Stimulated activated CD8-positive, alpha-beta memory T cell treated with anti-CD3 and anti-CD28 coated beads, Interleukin-2, amount 100 ng/mL, for 1 hour (primary cell): ENCODE measurements around the gene CCDC183.
"Not testable (repeated sequence)": the region's sequence is repeated elsewhere in the genome, so short reads cannot be mapped to it uniquely, and the experiment has no call there.

ENCODE experiments used
- DNase-seq, 2 donors: peaks; one replicate each; pipeline ENCODE4 v3.0.0-alpha.2; 2020; ENCODE audit warnings: low read depth in 2 of 2

Gene CCDC183

GRCh38 chr9:136760834-136761544 is 35.1 kb upstream of the CCDC183 start:
- not testable (repeated sequence) for DNase-seq

GRCh38 chr9:136761545-136761981 is 34.6 kb upstream of the CCDC183 start:
- no peak for DNase-seq

GRCh38 chr9:136762221-136762691 is 33.9 kb upstream of the CCDC183 start:
- DNase-seq: no peak

DNA sequence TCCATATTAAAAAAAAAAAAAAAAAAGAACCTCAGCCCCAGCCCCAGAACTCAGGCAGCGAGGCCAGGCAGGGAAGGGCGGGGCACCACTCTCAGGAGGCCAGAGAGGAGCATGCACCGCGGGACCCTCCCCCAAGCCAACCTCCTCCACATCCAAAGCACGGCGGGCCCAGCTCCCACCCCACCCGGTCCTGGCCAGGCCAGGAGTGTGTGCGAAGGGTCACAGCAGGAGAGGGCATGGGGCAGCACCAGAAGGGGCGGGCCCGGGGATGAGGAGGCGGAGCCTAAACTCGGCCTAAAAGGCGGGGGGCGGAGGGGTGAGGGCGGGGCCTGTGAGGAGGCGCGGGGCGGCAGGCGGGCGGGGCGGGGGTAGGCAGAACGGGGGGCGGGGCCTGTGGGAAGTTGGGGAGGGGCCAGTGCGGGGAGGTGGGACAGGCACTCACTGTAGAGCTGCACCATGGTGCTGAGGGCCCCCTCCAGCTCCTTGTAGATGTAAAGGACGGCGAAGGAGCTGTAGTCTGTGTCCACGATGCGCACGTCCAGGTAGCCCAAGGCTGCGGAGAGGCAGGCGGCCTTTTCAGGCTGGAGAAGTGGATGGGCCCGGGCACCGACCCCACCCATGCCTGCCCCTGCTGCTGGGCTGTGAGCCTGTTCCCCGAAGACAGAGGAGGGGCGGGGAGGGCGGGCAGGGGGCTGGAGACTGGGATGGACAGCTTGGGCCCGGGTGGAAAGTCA is 33.1 kb upstream of the CCDC183 start:
- peak in 1 of 2 donors; percentile 20 for DNase-seq

DNA sequence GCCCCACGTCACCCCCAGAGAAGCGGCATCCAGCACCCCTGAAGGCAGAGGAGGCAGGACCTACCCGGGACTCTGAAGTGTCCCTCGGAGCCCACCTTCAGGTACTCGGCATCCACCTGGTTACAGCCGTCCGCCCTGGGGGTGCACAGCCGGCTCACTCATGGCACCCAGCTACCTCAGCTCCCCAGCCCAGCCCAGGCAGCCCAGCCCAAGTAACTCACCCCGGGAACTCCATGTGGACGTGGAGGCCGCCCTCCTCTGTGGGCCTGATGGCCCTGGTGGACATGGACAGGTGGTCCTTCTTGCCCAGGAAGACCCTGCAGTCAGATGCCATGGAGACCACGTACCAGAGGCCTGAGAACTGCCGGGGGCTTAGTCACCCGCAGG is 32.5 kb upstream of the CCDC183 start:
- DNase-seq: no peak

DNA sequence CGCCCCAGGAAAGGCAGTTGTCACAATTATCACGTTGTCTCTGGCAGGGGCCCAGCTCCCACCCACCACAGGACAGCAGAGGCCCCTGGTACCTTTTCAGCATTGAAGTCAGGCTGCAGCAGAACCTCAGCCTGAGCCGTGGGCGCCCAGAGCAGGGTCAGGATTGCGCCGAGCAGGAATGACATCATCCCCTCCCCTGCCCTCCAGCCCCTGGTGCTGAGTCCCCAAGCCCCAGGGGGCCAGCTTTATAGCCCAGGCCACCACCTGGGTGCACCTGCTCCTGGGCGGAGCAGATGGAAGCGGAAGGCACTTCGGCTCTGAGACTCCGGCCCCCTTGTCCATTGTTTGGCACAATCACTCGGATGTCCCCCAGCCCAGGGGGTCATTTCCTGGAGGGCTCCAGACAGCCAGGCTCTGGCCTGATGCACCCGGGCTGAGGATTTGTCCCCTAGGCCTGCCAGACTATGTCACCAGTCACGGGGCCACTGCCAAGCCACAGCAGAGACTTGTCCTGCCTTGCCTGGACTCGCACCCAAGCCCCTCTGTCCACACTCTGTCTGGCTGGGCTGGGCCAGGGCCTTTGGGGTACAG is 31.7 kb upstream of the CCDC183 start, which contains the start of gene LCN15:
Gene LCN15, minus strand, starts transcription at position 218 of the 591 bp plus-strand sequence. Its CDS starts 30 bp downstream, at position 188.
- DNase-seq: no peak

GRCh38 chr9:136765041-136765440 is 31.1 kb upstream of the CCDC183 start:
- DNase-seq: no peak

- not testable (repeated sequence) for DNase-seq
Observed at GRCh38 chr9:136765745-136766409, 30.3 kb upstream of the CCDC183 start.

DNA sequence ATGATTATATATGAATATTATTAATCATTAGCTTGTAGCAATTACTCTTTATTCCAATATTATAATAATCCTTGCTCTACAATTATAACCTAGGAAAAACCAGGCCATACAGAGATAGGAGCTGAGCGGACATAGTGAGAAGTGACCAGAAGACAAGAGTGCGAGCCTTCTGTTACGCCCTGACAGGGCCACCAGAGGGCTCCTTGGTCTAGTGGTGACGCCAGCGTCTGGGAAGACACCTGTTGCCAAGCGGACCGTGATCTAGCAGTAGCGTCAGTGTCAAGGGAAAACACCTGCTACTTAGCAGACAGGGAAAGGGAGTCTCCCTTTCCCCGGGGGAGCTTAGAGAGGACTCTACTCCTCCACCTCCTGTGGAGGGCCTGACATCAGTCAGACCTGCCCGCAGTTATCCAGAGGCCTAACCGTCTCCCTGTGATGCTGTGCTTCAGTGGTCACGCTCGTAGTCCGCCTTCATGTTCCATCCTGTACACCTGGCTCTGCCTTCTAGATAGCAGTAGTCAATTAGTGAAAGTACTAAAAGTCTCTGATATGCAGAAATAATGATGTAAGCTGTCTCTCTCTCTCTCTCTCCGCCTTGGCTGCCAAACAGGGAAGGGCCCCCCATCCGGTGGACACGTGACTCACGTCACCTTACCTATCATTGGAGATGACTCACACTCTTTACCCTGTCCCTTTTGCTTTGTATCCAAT is 29.6 kb upstream of the CCDC183 start:
- not testable (repeated sequence) for DNase-seq

DNA sequence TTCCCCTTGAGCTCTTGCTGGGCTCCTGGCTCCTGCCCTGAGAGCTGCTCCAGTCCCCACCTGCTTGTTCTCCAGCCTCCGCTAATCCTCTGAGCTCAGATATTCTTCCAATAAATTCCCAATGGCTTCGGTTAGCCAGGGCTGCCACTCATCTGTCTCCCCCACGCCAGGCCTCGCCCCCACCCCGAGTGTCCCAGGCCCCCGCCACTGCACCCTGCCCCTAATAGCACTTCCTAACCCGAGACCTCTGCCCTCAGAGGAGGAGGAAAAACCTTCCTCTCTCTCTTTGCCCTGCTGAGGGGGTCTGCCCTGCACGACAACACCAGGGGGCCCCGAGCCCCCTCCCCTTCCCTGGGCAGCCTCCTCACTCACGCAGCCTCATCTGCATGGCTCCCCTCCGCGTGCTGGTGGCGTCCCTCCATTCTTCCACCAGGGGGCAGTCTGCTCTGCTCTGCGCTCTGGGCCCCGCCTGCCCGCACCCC is 26.4 kb upstream of the CCDC183 start:
- peak in 1 of 2 donors; percentile 21 for DNase-seq

DNA sequence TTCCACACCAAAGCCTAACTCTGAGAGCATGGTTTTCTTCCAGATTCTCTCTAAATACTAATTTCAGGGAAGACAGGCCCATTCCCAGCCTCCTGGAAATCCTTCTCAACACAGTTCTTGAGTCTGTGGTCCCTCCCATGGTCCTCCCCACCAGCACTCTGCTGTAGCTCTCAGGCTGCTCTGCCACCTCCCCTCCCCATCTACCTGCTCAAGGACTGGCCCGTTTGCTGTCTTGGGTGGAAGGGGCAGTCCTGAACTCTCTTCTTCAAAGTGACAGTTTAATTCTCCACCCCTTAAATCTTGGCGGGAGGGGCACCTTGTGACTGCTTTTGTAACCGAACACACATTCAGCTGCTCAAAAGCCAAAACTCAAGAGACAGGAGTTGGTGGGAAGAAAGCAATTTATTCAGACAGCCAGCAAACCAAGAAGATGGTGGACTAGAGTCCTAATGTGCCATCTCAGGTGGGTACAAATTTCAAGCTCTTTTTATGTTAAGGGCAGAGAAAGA is 24.2 kb upstream of the CCDC183 start:
- DNase-seq: no peak

- no peak for DNase-seq
Observed at GRCh38 chr9:136773386-136774044, 22.6 kb upstream of the CCDC183 start.

- DNase-seq: no peak
Observed at GRCh38 chr9:136774416-136775045, 21.6 kb upstream of the CCDC183 start.

DNA sequence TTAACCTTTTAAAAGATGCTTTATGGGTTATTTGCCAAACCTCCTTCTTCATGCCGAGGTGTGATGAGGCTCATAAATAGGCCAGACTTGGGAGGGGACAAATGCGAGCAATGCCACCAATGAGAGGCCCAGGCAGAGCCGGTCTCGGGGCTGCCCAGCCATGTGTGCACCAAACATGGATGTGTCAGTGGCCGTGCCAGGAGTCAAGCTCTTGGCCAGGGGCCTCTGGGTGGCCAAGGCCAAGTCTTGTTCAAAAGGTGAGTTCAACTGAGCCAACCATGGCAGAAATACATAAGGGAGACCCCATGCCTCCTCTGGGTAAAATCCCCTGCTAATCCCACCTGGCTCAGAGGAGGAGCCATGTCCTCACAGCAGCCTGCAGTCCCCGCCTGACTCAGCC is 20.9 kb upstream of the CCDC183 start:
- no peak for DNase-seq

- DNase-seq: no peak
Observed at GRCh38 chr9:136776947-136777346, 19.2 kb upstream of the CCDC183 start.

- no peak for DNase-seq
Observed at GRCh38 chr9:136777359-136777758, 18.8 kb upstream of the CCDC183 start.

- no peak for DNase-seq
Observed at GRCh38 chr9:136779808-136780207, 16.3 kb upstream of the CCDC183 start.

DNA sequence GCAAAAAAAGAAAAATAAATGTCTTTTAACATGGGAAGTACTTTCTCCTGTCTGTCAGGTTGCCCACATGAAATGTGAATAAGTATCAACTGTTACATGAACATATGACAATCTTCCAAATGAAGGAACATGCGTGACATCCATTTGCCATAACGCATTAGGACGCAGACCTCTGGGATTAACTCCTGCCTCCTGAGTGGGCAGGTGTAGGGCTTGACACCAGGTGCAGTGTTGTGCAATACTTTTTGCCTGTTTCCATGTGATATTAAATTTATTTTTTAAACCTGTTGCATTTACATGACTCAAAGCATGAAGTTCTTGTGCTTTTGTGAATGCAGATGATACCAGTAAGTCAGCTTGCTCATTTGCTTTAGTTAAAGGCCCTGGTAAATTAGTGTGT is 13.7 kb upstream of the CCDC183 start:
- no peak for DNase-seq

DNA sequence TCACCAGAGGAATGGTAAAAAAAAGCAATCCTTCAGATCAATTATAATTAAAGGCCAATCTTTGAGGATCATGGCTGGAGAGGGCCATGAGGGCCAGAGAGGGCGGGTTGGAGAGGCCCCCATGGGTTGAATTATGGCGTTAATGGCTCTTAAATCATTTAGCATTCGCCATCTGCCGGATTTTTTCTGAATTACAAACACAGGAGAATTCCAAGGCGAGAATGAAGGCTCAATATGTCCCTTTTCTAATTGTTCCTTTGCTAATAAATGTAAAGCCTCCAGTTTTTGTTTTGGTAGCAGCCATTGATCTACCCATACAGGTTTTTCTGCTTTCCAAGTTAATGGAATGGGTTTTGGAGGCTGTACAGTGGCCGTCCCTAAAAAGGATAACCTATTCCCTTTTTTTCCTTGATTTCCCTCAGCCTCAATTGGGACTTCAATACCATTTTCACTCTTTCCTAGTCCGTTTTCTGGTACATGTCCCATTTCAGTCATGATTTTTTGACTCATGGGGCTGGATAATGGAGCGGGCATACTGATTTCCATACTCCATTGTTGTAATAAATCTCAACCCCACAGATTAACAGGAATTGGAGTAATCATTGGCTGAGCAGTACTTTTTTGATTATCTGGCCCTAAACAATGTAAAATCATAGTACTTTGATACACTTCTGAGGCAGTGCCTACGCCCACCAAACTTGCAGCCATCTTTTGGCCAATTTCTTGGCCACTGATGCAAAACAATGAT is 11.7 kb upstream of the CCDC183 start:
- DNase-seq: no peak
